Omental fat pad (tissue), 4 donors: ENCODE results near the gene EBF3. TPM values are rescaled to one million over a fixed set of nuclear protein-coding genes. Genes with fewer than 3 reads are reported as not detected.

Source experiments
- ATAC-seq: fragments of 150-250 bp; one replicate; pipeline ENCODE4 v1.9.1; 2016; ENCODE audit warnings: mild to moderate bottlenecking, moderate library complexity; ENCODE audit not compliant: low FRiP score
- DNase-seq: peaks from one replicate; pipeline ENCODE4 v3.0.0-alpha.2; 2019; ENCODE audit warnings: low spot score
- CTCF ChIP-seq, 3 donors: fragments of 450-650 bp; IDR thresholded peaks; one replicate each; pipeline ENCODE4 v1.5.1; 2016 to 2017; ENCODE audit warnings: antibody characterized with exemption in 3 of 3, mild to moderate bottlenecking in 3 of 3, moderate library complexity in 2 of 3
- total RNA-seq, 4 donors: library from RNA; depleted of rRNA; stranded (reverse); fragments of >200 nt; gene quantifications; one replicate each; pipeline ENCODE4 v1.1.0, GENCODE V29; 2016

EBF3 gene
- total RNA-seq, 4 donors from 2014 or later = 4.0 to 50.8 (median 18.8) TPM

GRCh38 chr10:129942936-129943715 lies 20.9 kb downstream of the EBF3 start:
- DNase-seq = no peak
- TF ChIP-seq CTCF (IDR thresholded peaks at IDR 0.05) = no peak
- no peak for ATAC-seq

- no peak for DNase-seq
- TF ChIP-seq CTCF (IDR thresholded peaks at IDR 0.05) = no peak
- ATAC-seq = no peak
Measured at GRCh38 chr10:129942391-129942790, 21.7 kb downstream of the EBF3 start.

GRCh38 chr10:129942019-129942277 lies 22.1 kb downstream of the EBF3 start:
- ATAC-seq (no peak), DNase-seq (no peak)
- no peak for TF ChIP-seq CTCF (IDR thresholded peaks at IDR 0.05)

- TF ChIP-seq CTCF (IDR thresholded peaks at IDR 0.05) = no peak
- DNase-seq (no peak), ATAC-seq (no peak)
Measured at GRCh38 chr10:129941199-129942018, 22.7 kb downstream of the EBF3 start.

- no peak for TF ChIP-seq CTCF (IDR thresholded peaks at IDR 0.05)
- DNase-seq (no peak), ATAC-seq (no peak)
Measured at GRCh38 chr10:129940617-129941198, 23.4 kb downstream of the EBF3 start.

- DNase-seq (no peak), ATAC-seq (no peak)
- TF ChIP-seq CTCF (IDR thresholded peaks at IDR 0.05) = no peak
Measured at GRCh38 chr10:129939416-129940275, 24.4 kb downstream of the EBF3 start.
